ENCODE data around the gene PABPC4L. TPM values are rescaled to one million over a fixed set of nuclear protein-coding genes. Genes with fewer than 3 reads are reported as not detected.
A peak's percentile ranks its signal among the peaks of the same experiment; 100 is the strongest.

The PABPC4L gene
- 10 to 100 TPM in 1 of 4 donors, 1 to 10 TPM in 1, under 1 TPM in 2; 0.26 to 54.0 (median 1.9) TPM for total RNA-seq

DNA sequence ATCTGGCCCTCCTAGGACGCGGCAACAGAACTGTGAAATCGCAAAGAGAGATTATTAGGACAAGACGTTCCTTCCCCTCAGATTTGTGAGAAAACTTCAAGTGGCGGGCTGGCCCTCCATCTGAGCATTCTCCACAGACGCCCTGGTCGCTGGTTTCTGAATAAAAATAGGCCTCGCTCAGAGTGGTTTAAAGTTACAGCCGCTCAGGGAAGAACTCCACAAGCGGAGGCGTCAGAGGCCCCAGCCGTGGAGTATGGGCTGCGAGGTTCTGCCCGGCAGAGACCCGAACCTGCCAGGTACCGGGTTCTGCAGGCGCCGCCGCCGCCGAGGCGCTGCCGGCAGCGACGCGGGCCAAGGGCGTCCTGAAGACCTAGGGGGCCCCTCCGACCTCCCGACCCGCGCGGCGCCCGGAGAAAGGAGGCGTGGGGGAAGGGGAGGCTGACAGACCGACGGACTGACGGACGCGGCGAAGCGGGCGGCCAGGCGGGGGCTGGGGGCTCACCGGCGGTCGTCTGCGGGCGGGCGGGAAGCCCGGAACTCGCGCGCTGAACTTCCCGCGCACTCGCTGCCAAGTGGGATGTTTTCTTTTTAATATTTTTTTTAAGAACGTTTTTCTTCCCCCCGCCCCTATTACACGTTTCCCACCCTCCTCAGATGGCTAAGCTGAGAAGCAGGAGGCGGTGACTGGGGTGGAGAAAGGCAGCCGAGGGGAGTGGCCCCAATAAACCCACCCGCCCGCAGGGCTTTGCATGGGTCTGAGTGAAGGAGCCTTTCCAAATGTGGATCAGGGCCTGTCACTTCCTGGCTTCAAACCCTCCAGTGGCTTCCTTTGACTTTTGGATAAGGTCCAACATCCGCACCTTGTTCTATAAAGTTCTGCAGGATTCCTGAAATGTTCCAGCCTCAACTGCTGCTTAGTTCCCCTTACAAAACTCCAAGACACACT lies at the start of gene PABPC4L:
Gene PABPC4L, minus strand, starts transcription at position 574 of the 946 bp plus-strand sequence. CDS start 770 bp downstream, outside the sequence.
- intact Hi-C loops (cut with DNase I; ENCODE audit: low total_unique reads): no loop called here
- H3K9me3 ChIP-seq: no peaks in the 10 kb centered on the region
- TF ChIP-seq, protein P1, sequence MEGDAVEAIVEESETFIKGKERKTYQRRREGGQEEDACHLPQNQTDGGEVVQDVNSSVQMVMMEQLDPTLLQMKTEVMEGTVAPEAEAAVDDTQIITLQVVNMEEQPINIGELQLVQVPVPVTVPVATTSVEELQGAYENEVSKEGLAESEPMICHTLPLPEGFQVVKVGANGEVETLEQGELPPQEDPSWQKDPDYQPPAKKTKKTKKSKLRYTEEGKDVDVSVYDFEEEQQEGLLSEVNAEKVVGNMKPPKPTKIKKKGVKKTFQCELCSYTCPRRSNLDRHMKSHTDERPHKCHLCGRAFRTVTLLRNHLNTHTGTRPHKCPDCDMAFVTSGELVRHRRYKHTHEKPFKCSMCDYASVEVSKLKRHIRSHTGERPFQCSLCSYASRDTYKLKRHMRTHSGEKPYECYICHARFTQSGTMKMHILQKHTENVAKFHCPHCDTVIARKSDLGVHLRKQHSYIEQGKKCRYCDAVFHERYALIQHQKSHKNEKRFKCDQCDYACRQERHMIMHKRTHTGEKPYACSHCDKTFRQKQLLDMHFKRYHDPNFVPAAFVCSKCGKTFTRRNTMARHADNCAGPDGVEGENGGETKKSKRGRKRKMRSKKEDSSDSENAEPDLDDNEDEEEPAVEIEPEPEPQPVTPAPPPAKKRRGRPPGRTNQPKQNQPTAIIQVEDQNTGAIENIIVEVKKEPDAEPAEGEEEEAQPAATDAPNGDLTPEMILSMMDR (IDR thresholded peaks at IDR 0.05): no peak
- peak in 1 of 2 donors; percentile 19 for TF ChIP-seq POLR2A (IDR thresholded peaks at IDR 0.05)
- no peaks in the 10 kb centered on the region for H3K36me3 ChIP-seq
- no peaks in the 10 kb centered on the region for H3K27me3 ChIP-seq
- DNase-seq: peak; percentile 36 to 37
- H3K4me1 ChIP-seq: peaks cover 0 to under 1% of the 10 kb centered on the region in 2 donors
- peak within 1 kb of the TSS; percentile 22 to 60 for H3K4me3 ChIP-seq
- peak within 1 kb of the TSS; percentile 73 for H3K27ac ChIP-seq

DNA sequence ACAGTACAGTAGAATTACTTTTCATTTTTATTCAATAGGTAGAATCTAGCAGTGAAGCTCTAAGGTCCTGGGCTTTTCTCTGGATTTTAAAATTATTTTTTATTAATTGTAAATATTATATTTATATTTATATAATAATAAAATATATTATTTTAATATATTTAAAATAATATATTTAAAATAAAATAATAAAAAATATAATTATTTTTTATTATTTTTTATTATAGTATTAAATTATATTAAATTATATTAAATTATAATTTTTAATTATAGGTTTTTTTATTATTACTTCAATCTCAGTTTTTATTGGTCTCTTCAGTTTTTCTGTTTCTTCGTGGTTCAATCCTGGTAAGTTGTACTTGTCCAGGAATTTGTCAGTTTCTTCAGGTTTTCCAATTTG lies 49.7 kb upstream of the PABPC4L start:
- Histone ChIP-seq H3K9me3 (no peaks in the 10 kb centered on the region), H3K4me1 (no peaks in the 10 kb centered on the region), H3K4me3 (no peak overlapping the region), H3K36me3 (peaks cover 0 to 3% of the 10 kb centered on the region in 2 donors), H3K27me3 (no peaks in the 10 kb centered on the region), H3K27ac (no peak overlapping the region)
- no peak for TF ChIP-seq POLR2A (IDR thresholded peaks at IDR 0.05)
- TF ChIP-seq, protein P1 (IDR thresholded peaks at IDR 0.05): no peak
- intact Hi-C loops (cut with DNase I; ENCODE audit: low total_unique reads): no loop called here
- DNase-seq: no peak

DNA sequence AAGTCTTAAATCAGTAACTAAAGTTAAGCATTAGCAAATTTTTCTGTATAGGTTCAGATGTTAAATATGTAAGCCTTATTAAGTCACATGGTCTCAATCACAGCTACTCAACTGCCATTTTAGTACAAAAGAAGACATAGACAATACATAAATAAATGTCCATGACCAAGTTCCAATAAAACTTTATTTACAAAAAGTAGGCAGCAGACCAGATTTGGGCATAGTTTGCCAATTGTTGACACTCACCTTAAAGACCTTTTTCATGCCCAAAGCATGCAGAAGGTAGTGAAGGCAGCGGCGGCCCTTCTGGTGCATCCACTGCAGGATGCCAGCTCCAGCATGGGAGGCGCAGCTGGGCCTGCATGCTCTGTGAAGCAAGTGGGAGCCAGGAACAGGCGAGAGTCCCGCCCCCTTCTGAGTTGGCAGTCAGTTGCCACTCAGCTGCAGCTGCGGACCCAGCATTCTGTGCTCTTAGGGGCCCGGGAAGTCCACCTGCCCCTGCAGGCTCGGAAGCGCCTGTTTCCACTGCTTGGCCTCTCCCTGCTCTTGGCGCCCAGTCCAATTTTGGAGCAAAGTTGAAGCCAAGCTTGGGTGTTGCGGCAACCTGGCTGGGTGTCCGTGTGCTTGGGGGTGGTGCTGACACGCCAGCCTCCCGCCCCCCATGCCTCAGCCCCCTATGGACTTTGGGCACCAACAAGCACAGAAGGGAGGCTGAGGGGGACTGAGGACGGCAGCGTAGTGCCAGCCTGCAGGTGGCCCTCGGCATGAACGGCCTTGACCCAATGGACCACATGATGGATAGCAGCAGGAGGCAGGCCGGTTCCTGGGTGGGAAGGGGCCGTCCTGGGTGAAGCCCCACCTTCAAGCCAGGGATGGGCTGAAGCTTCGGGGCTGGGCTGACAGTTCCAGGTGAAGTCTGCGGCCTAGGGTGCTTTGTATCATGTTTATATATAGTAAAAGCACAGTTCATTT lies 42.4 kb upstream of the PABPC4L start:
- no peaks in the 10 kb centered on the region for H3K4me1 ChIP-seq
- no peaks in the 10 kb centered on the region for H3K27me3 ChIP-seq
- DNase-seq: no peak
- no peak overlapping the region for H3K27ac ChIP-seq
- no peak for TF ChIP-seq POLR2A (IDR thresholded peaks at IDR 0.05)
- TF ChIP-seq, protein P1 (IDR thresholded peaks at IDR 0.05): no peak
- intact Hi-C loops (cut with DNase I; ENCODE audit: low total_unique reads): no loop called here
- H3K9me3 ChIP-seq: no peaks in the 10 kb centered on the region
- H3K4me3 ChIP-seq: no peak overlapping the region
- no peaks in the 10 kb centered on the region for H3K36me3 ChIP-seq

DNA sequence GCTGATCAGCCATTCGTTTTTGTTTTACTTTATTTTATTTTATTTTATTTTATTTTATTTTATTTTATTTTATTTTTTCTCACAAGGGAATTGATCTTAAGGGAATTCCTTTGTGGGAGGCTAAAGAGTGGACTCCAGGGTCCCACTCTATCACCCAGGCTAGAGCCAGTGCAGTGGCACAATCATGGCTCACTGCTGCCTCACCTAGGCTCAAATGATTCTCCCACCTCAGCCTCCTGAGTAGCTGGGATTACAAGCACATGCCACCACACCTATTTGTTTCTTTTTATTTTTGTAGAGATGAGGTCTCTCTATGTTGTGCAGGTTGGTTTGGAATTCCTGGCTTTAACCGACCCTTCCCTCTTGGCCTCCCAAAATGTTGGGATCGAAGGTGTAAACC lies 17.5 kb upstream of the PABPC4L start:
- H3K4me1 ChIP-seq: no peaks in the 10 kb centered on the region
- TF ChIP-seq POLR2A (IDR thresholded peaks at IDR 0.05): no peak
- TF ChIP-seq, protein P1 (IDR thresholded peaks at IDR 0.05): no peak
- no peaks in the 10 kb centered on the region for H3K36me3 ChIP-seq
- no peak overlapping the region for H3K27ac ChIP-seq
- no peak for DNase-seq
- intact Hi-C loops (cut with DNase I; ENCODE audit: low total_unique reads): no loop called here
- H3K27me3 ChIP-seq: no peaks in the 10 kb centered on the region
- H3K9me3 ChIP-seq: no peaks in the 10 kb centered on the region
- H3K4me3 ChIP-seq: no peak overlapping the region

All from uterus (tissue), 4 donors.